Lower lobe of right lung (tissue), 2 donors: ENCODE data around the gene ADAMTS10. TPM values are rescaled to one million over a fixed set of nuclear protein-coding genes. Genes with fewer than 3 reads are reported as not detected.
A peak's percentile ranks its signal among the peaks of the same experiment; 100 is the strongest.
"Not testable (repeated sequence)": the region's sequence is repeated elsewhere in the genome, so short reads cannot be mapped to it uniquely, and the experiment has no call there.

Source experiments
- ATAC-seq, 2 donors: fragments of 200-7000 bp; cut with Tn5 transposase; one replicate each; pipeline ENCODE4 v1.9.1; 2020 to 2022; ENCODE audit warnings: mild to moderate bottlenecking in 2 of 2, moderate library complexity in 2 of 2
- DNase-seq: peaks from one replicate; pipeline ENCODE4 v3.0.0-alpha.2; 2020
- H3K27ac ChIP-seq: fragments of 200-600 bp; one replicate; pipeline ENCODE4 v1.8.0; 2022
- H3K27me3 ChIP-seq: fragments of 200-600 bp; one replicate; pipeline ENCODE4 v1.8.0; 2022; ENCODE audit warnings: low read depth
- H3K36me3 ChIP-seq: fragments of 200-600 bp; one replicate; pipeline ENCODE4 v1.8.0; 2022; ENCODE audit warnings: mild to moderate bottlenecking
- H3K4me1 ChIP-seq: fragments of 200-600 bp; one replicate; pipeline ENCODE4 v1.8.0; 2022
- H3K4me3 ChIP-seq: fragments of 200-600 bp; one replicate; pipeline ENCODE4 v1.8.0; 2022; ENCODE audit warnings: mild to moderate bottlenecking
- H3K9me3 ChIP-seq: fragments of 200-600 bp; one replicate; pipeline ENCODE4 v1.8.0; 2022
- CTCF ChIP-seq: fragments of 200-600 bp; IDR thresholded peaks from one replicate; pipeline ENCODE4 v1.8.0; 2022; ENCODE audit warnings: antibody characterized with exemption, mild to moderate bottlenecking
- intact Hi-C: fragments of 100-400 bp; cut with DNase I; formaldehyde crosslinking; loops from one replicate; pipeline ENCODE4 v1.11.0; 2022
- total RNA-seq: library from RNA; stranded (reverse); fragmentation: NEBNext Ultra II Directional; extraction: Animal tissue kit (Norgen Biotek cat#: 25700); gene quantifications from one replicate; pipeline ENCODE4 v1.2.1, GENCODE V29; 2021
- donor health status: DM: no; HTN: yes; CAD: no; lungs with severe emphysema.

ADAMTS10 gene
- total RNA-seq, 1 donor from 2014 or later: 22.4 TPM

GRCh38 chr19:8577247-8577646, 33.3 kb downstream of the ADAMTS10 start, which contains the start of gene MYO1F:
MYO1F (minus strand) TSS chr19:8577442; CDS start chr19:8577309, 133 bp downstream.
- DNase-seq (peak; percentile 84), ATAC-seq (peak; percentile 64 to 70)
- Histone ChIP-seq H3K4me3 (peak within 1 kb of the TSS; percentile 60), H3K36me3 (no peaks in the 10 kb centered on the region), H3K27me3 (no peaks in the 10 kb centered on the region), H3K9me3 (no peaks in the 10 kb centered on the region), H3K27ac (peak within 1 kb of the TSS; percentile 71), H3K4me1 (peaks cover 53% of the 10 kb centered on the region)
- TF ChIP-seq CTCF: no peak
- intact Hi-C loops: no loop called here

DNA sequence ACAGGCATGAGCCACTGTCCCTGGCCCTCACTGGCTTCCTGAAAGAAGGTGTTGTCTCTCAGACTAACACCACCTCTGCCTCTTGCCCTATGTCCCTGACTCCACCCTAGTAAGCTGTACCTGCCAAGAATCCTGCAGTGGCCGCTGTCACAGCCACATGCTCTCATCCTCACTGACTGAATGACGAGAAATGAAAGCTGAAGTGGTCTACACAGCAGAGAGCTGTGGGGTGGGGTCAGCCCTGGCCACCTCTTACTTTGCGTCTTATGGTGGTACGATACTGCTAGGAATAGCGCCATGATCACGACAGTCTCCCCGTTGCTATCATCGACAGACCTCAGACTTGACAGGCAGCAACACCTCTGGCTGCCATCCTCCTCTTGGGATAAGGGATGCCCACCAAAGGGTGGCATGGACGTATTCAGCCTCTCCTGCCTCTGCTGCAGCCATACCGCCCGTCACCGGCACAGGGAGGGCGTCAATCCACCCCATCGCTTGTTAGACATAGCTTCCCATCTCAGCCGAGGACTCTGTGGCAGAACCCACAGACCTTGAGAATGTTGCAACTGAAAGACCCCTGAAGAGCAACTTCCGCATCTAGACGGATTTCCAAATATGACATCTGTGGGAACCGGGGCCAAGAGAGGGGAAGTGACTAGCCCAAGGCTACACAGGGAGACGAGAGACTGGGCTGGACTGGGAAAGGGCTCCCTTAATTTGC, 34.1 kb downstream of the ADAMTS10 start:
- Histone ChIP-seq H3K4me1 (peaks cover 61% of the 10 kb centered on the region), H3K4me3 (peak overlapping the region; percentile 60), H3K27me3 (no peaks in the 10 kb centered on the region), H3K9me3 (no peaks in the 10 kb centered on the region), H3K27ac (peak overlapping the region; percentile 71), H3K36me3 (no peaks in the 10 kb centered on the region)
- intact Hi-C loops: no loop called here
- ATAC-seq (peak; percentile 35 to 49), DNase-seq (no peak)
- no peak for TF ChIP-seq CTCF

- TF ChIP-seq CTCF: no peak
- intact Hi-C loops: no loop called here
- Histone ChIP-seq H3K27ac (peak overlapping the region; percentile 71), H3K9me3 (no peaks in the 10 kb centered on the region), H3K4me3 (peak overlapping the region; percentile 60), H3K36me3 (no peaks in the 10 kb centered on the region), H3K27me3 (no peaks in the 10 kb centered on the region), H3K4me1 (peaks cover 64% of the 10 kb centered on the region)
- ATAC-seq: peak in 1 of 2 donors; percentile 3
- DNase-seq: no peak
Measured at GRCh38 chr19:8575467-8575997, 35.0 kb downstream of the ADAMTS10 start.

DNA sequence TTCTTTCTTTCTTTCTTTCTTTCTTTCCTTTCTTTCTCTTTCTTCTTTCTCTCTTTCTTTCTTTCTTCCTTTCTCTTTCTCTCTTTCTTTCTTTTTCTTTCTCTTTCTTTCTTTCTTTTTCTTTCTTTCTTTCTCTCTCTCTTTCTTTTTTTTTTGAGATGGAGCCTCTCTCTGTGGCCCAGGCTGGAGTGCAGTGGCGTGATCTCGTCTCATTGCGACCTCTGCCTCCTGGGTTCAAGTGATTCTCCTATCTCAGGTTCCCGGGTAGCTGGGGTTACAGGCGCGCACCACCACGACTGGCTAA, 35.9 kb downstream of the ADAMTS10 start:
- H3K9me3 ChIP-seq, H3K27ac ChIP-seq, ATAC-seq, H3K4me3 ChIP-seq, H3K36me3 ChIP-seq, H3K27me3 ChIP-seq, intact Hi-C loops, DNase-seq: not testable (repeated sequence)
- H3K4me1 ChIP-seq: peaks cover 67% of the 10 kb centered on the region

GRCh38 chr19:8573316-8573715, 37.2 kb downstream of the ADAMTS10 start:
- H3K9me3 ChIP-seq: no peaks in the 10 kb centered on the region
- DNase-seq (no peak), ATAC-seq (no peak)
- intact Hi-C loops: no loop called here
- no peak overlapping the region for H3K27ac ChIP-seq
- H3K4me1 ChIP-seq: peaks cover 69% of the 10 kb centered on the region
- no peaks in the 10 kb centered on the region for H3K36me3 ChIP-seq
- peak overlapping the region; percentile 25 for H3K4me3 ChIP-seq
- TF ChIP-seq CTCF: no peak
- H3K27me3 ChIP-seq: no peaks in the 10 kb centered on the region

DNA sequence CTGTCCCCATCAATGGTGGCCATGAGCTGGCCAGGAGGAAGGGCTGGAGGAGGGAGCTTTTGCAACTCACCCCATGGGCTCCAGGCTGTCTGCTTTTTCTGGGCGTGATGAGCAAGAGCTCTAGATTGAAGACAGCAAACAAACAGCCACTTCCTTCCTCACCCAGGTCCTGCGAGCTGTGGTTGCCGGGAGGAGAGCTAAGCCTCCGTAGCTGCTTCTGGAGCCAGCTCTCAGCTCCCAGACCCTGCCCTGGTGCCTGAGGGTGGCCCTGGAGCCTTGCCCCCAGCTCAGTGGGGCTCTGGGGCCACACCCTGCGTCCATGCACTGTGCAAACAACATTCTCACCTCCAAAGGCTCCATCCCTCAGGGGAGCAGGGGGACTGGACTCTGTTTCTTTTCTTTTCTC, 39.5 kb downstream of the ADAMTS10 start:
- no peaks in the 10 kb centered on the region for H3K27me3 ChIP-seq

More for the DNA sequence above, 39.5 kb downstream of the ADAMTS10 start:
- DNase-seq: peak; percentile 71
- intact Hi-C loops: no loop called here
- Histone ChIP-seq H3K36me3 (no peaks in the 10 kb centered on the region), H3K27ac (peak overlapping the region; percentile 60), H3K4me3 (peak overlapping the region; percentile 38), H3K9me3 (no peaks in the 10 kb centered on the region), H3K4me1 (peaks cover 70% of the 10 kb centered on the region)
- ATAC-seq: peak; percentile 66 to 75
- TF ChIP-seq CTCF: no peak
